Epidermal melanocyte (primary cell): ENCODE measurements around the gene KRTAP10-8.
"Not testable (repeated sequence)": the region's sequence is repeated elsewhere in the genome, so short reads cannot be mapped to it uniquely, and the experiment has no call there.

Source experiments
- DNase-seq: peaks from one replicate; pipeline ENCODE4 v3.0.0; 2011; ENCODE audit warnings: low spot score; ENCODE audit not compliant: insufficient read length

KRTAP10-8 gene

DNA sequence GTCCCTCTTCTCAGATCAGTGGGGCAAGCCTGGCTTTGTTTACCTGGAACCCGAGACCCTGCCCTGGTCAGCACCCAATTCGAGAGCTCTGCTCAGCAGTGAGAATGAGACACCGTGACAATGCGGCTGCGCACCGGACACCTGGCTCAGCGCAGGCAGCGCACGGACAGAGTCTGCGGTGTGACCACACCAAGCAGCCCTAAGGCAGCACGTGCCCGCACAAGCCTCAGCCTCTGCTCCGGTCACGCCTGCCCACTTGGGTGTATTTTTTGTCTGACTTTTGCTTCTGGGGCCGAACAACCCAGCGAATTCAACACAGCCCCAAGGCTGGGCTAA is 4.7 kb downstream of the KRTAP10-8 start:
- no peak for DNase-seq

DNA sequence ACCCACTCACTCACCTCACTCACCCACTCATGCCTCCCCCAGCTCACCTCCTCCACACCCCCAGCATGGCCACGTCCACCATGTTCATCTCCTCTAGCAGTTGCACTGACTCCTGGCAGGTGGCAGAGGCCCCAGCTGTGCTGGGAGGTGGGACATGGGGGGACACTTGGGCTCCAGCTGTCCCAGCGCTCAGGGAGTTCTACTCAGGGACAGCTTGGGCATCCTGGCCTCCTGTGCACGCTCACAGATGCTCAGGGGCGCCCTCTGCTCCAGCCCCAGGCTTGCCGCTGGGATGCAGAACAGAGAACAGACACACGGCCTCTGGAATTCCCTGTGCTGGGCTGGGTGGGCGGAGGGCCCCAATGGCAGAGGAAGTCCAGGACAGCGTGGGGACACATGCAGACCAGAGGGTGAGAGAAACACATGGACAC is 5.2 kb downstream of the KRTAP10-8 start:
- DNase-seq: no peak

DNA sequence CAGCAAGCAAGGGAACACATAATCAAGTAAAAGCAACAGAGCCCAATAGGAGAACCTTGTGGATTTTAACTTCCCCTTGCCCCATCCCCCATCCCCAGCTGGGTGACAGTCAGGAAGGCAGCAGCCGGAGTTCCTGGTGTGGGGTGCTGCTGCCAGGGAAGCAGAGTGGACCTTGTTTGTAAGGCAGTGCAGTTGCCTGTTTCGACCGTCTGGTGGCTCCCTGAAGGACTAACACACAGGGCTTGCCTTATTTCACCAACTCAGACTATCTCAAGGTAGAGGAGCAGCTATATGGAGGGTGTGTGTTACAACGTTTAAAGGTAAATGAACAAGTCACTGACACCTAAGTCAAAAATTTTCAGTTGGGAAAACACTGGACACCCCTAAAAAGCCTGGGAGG is 6.6 kb downstream of the KRTAP10-8 start:
- no peak for DNase-seq

DNA sequence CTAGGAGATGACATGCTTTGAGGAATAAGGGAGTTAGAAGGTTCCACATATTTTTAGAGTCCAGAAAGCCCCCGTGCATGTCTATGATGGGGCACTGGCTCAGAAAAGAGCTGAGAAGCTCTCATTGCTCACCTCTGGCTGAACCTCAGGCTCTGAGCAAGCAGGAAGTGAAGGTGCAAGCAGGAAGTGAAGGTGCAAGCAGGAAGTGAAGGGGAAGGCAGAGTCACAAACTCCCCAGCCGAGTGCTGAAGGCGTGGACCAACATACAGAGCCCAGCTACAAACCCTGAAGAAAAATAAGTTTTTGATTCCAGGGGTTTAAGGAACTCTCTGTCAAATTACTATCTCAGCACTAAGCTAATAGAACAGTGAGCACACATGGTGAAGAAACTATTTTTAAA is 7.0 kb downstream of the KRTAP10-8 start:
- no peak for DNase-seq

DNA sequence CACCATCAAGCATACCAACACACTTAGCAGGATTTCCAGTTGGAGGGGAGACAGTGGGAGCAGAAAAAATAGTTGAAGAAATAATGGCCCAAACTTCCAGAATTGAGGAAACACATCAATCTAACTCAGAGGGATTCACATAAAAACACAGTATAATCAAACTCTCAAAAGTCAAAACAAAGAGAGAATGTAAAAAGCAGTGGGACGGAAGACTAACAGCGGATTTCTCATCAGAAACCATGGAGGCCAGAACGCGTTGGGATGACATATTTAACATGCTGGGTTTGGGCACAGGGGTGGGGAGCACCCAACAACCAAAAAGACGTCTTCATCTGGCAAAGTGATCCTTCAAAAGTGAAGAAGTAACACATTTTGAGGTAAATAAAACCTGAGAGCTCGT is 8.0 kb downstream of the KRTAP10-8 start:
- DNase-seq: no peak

DNA sequence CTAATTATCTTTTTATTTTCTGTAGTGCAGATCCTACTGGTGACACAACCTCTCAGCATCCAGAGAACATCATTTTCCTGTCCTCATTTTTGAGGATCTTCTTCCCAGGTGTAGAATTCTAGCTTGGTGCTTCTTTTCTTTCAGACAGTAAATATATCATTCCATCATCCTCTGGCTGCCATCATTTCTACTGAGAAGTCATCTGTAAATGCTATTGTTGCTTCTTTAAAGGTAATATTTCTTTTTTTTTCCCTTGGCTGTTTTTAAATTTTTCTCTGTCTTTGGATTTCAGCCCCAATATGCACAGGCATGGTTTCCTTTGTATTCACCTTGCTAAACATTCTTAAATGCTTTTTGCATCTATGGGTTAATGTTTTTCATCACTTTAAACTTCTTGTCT is 11.7 kb downstream of the KRTAP10-8 start:
- no peak for DNase-seq

DNA sequence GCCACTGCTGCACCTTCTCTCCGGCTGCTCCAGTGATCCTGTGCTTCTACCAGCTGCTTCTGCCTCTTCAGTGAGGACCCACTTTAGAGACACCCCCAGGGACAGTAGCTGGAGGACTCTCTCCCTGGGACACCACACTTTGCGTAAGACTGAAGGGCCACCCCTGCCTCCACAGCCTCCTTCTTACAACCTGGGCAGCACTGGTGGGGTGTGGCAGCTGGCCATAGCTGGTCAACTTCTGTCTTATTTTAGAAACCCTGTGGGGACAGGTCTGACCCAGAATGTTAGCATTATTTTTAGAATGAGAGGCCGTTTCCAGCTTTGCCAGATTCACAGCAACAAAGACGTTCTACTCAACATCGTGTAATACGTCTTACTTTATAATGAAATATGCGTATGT is 13.9 kb downstream of the KRTAP10-8 start:
- no peak for DNase-seq

DNA sequence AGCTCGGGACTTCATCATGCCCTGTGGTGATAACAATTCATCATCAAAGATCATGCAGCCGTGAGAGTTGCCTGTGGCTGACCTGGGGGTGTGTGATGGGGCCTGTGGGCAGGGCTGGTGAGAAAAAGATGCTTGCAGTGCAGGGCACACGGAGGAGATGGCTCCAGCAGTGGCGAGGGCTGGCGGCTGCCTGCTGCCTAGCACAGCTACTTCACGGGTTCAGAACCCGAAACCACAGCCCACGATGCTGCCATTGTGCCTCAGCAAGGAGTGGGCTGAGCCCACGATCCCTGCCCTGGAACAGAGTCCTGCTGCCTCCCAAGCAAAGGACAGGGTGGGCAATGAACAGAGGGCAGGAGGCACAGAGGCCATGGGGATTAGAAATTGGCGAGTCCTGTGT is 14.4 kb downstream of the KRTAP10-8 start:
- DNase-seq: no peak

DNA sequence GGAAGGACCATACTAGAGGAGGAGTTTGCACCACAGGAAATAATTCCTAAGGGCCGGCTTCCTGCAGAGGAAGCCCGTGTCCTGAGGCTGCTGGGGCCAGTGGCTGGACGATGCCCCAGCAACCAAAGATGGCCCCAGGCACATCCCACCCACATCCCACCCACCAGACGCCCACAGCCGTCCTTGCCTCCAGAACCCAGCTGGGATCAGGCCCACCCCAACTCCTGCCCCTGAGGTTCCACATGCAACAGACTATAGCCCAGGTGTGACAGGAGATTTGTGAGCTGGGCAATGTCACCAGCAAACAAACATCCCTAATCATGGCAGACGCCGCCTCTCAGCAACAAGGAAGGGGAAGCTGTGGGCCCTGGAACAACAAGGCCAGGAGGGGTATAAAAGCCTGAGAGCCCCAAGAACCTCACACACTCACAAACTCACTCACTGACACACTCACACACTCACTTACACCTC is 14.8 kb downstream of the KRTAP10-8 start, which contains the start of gene KRTAP10-9:
Gene KRTAP10-9 (plus strand): TSS at position 421 of the 471 bp plus-strand sequence. CDS start 79 bp downstream, outside the sequence.
- DNase-seq: no peak

DNA sequence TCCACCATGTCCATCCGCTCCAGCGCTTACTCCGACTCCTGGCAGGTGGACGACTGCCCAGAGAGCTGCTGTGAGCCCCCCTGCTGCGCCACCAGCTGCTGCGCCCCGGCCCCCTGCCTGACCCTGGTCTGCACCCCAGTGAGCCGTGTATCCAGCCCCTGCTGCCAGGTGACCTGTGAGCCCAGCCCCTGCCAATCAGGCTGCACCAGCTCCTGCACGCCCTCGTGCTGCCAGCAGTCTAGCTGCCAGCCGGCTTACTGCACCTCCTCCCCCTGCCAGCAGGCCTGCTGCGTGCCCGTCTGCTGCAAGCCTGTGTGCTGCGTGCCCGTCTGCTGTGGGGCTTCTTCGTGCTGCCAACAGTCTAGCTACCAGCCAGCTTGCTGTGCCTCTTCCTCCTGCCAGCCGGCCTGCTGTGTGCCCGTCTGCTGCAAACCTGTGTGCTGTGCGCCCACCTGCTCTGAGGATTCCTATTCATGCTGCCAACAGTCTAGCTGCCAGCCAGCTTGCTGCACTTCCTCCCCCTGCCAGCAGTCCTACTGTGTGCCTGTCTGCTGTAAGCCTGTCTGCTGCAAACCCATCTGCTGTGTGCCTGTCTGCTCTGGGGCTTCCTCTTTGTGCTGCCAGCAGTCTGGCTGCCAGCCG is 15.4 kb downstream of the KRTAP10-8 start:
- DNase-seq: not testable (repeated sequence)

DNA sequence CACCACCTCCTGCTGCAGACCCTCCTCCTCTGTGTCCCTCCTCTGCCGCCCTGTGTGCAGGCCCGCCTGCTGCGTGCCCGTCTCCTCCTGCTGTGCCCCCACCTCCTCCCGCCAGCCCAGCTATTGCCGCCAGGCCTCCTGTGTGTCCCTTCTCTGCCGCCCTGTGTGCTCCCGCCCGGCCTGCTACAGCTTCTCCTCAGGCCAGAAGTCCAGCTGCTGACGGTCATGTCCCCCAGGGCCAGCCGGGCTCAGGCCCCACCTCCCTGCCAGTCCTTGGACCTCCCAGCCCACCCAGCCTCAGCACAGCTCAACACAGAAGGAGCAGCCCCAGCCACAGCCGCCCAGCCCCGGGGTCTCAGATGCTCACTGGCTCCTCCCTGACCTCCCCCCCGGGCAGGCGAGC is 16.0 kb downstream of the KRTAP10-8 start:
- not testable (repeated sequence) for DNase-seq

DNA sequence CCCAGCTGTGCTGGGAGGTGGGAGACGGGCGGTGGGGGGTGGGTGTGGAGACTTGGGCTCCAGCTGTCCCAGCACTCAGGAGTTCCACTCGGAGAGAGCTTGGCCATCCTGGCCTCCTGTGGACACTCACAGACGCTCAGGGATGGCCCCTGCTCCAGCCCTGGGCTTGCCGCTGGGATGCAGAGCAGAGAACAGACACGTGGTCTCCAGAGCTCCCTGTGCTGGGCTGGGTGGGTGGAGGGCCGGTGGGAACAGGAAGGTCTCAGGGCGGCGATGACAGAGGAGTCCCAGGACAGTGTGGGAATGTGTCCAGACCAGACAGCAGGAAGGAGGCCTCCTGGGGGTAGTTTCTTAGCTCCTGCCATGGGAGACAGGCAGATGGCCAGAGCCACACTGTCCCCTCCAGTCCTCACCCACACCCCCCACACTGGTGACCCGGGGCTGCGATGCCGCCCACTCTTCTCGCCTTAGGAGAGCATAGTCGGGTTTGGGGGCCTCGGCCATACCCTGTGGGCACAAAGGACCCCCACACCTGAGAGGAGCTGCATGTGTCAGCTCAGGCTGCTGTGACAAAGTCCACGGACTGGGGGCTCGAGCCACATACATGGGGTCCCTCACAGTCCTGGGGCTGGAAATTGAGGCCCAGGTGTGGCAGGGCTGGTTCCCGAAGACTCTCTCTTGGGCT is 17.0 kb downstream of the KRTAP10-8 start:
- no peak for DNase-seq

DNA sequence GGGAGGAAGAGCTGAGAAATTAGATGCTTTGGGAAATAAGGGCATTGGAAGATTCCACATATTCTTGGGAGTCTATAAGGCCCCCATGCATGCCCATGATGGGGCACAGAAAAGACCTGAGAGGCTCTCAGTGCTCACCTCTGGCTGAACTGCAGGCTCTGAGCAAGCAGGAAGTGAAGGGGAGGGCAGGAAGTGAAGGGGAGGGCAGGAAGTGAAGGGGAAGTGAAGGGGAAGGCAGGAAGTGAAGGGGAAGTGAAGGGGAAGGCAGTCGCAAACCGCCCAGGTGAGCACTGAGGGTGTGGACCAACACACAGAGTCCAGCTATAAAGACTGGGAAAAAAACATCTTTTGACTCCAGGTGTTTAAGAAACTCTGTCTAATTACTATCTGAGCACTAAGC is 18.6 kb downstream of the KRTAP10-8 start:
- DNase-seq: no peak

DNA sequence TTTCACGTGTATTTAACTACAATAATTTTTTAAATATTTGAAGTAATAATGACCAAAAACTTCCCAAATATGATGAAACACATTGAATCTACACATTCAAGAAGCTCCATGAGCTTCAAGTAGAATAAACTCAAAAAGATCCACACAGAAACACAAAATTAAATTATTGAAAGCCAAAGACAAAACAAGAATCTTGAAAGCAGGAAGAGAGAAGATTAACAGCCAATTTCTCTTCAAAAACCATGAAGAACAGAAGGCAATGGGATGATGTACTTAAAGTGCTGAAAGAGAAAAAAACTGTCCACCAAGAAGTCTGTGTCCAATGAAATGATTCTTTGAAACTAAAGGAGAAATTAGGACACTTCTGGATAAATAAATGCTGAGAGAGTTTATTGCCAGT is 20.2 kb downstream of the KRTAP10-8 start:
- DNase-seq: no peak

DNA sequence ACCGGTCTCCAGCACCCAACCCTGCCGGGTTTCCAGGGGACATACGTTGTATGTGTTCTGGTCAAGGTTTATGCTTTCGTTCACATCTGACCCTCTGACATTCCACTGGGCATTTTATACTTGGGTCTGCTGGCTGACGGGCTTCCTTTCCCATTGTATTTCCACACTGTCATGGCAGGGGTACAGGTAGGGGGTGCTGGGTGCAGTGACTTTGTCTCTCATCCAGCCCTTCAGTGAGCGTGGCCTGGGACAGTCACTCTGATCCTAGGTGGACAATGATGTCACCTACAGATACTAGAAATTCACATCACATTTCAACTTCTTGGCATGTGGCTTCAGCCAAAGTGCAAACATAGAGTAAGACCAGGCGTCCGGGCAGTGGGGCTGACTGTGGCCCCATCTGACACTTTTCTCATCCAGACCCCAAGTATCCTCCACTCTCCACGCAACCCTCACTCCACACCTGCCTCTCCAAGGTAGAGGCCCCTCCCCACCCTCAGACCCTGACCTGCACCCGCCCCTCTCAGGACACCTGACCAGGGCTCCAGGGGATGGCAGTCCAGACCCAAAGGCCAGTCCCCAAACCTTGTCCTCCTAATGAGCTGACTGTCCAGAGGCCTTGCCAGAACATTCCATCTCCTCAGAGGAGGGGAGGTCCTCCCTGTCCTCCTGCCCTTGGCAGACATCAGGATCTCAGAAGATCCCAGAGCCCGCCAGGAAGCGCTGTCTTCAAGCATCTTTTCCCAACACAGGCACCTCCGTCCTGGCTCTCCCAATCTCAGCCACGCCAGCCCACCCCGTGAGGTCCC is 24.5 kb downstream of the KRTAP10-8 start:
- no peak for DNase-seq

DNA sequence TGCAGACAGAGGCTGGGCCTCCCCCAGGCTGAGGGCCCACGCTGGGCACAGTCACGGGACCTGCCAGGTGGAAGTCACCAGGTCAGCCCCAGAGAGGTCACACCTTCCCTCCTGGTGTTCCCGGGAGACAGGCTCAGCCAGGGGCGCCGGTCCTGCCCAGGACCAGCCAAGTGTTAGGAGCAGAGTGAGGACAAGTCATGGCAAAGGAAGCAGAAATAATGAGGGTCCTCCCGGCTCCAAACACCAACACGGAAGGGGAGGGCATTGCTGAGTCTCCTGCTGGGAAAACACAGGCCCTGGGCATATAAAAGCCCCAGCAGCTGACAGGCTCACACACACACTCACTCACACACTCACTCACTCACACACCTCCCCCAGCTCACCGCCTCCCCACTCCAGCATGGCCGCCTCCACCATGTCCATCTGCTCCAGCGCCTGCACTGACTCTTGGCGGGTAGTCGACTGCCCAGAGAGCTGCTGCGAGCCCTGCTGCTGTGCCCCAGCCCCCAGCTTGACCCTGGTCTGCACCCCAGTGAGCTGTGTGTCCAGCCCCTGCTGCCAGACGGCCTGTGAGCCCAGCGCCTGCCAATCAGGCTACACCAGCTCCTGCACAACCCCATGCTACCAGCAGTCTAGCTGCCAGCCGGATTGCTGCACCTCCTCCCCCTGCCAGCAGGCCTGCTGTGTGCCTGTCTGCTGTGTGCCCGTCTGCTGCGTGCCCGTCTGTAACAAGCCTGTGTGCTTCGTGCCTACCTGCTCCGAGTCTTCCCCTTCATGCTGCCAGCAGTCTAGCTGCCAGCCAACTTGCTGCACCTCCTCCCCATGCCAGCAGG is 25.4 kb downstream of the KRTAP10-8 start, which contains the start of gene KRTAP10-10:
Gene KRTAP10-10 (plus strand): TSS at position 339 of the 833 bp plus-strand sequence. CDS start 62 bp downstream, at position 401.
- no peak for DNase-seq

DNA sequence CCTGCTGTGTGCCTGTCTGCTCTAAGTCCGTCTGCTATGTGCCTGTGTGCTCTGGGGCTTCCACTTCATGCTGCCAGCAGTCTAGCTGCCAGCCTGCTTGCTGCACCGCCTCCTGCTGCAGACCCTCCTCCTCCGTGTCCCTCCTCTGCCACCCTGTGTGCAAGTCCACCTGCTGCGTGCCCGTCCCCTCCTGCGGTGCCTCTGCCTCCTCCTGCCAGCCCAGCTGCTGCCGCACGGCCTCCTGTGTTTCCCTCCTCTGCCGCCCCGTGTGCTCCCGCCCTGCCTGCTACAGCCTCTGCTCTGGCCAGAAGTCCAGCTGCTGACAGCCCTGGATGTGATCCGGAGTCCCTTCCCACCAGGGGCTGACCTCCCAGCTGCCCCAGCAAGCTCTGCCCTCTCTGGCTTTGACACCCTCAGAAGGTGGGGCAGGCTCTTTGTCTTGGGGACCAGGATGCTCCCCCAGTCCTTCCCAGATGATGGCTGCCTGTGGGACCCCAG is 26.0 kb downstream of the KRTAP10-8 start:
- not testable (repeated sequence) for DNase-seq

DNA sequence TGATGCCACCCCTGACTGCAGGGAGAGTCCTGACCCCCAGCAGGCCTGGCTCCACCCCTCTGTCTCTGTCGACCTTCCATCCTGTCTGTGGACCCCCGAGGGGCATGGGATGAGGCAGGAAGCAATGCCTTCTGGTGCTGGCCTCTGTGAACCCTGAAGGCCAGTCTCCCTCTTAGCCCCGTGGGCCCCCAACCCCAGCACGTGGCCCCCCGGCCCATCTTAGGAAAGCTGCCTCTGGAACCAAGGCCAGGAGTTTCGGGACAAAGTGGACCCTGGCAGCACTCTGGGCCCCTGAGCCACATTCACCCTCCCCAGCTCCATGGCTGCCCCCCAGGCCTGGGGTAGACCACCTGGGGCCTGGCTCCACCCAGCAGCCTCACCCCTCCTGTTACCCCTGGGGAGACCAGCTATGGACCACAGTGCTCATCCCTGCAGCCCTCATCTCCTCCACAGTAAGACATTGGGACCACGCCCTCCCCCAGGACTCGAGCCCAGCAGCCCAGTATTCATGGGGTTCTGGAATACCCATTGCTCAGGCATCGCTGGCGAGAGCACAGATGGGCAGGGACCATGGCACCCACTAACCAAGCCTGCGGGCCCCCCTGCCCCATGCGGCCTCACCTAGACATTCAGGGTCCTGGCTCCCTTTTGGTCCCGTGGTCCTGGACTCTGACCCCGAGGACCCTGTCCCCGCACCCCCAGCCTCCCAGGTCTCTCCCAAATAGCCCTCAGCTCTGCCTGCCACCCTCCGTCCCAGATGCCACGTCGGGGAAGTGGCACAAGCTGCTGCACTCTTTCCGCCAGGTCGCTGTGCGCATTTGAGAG is 26.8 kb downstream of the KRTAP10-8 start:
- not testable (repeated sequence) for DNase-seq

DNA sequence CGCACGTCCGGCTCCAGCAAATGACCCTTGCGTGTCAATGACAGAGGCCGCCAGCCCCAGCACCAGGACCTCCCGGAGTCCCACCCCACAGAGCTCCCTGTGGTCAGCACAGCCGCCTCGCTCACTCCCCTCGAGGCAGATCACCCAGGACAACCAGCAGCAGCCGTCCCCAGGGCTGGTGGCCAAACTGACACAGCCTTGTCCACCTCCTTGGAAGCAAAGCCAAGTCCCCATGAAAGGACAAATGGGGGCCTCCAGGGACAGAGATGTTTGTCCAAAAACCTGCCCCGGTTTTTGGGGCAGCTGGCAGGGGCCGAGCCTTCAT is 27.4 kb downstream of the KRTAP10-8 start:
- no peak for DNase-seq

DNA sequence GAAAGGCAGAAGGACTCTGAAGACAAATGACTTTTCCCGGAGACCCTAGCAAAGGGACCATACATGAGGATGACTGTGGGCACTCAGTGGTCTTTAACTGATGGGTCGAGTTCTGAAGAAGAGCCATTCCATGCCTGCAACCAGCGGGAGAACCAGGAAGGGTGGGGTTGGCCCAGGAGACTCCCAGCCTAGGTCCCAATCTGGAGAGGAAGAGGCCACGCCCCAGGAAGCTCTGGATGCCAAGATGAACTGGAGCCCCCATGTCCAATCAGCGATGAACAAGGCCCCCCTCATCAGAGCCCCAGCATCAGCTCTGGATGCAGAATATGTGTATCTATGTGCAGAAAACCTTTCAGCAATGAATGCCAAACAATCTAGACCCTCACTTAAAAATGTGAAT is 28.9 kb downstream of the KRTAP10-8 start:
- no peak for DNase-seq
